Measurements from ENCODE around the gene LRMDA. TPM values are rescaled to one million over a fixed set of nuclear protein-coding genes. Genes with fewer than 3 reads are reported as not detected.

LRMDA gene
- total RNA-seq, 2 experiments from 2014 or later = not detected

- Histone ChIP-seq H3K36me3 (ENCODE audit: insufficient read depth, low read length) (no peaks in the 10 kb centered on the region), H3K4me1 (ENCODE audit: insufficient read depth, low read length) (no peaks in the 10 kb centered on the region), H3K9me3 (ENCODE audit: control insufficient read depth in 1 of 2, insufficient read depth in 1 of 2, low read length in 2 of 2) (no peaks in the 10 kb centered on the region), H3K27me3 (ENCODE audit: control insufficient read depth in 1 of 2, insufficient read depth in 2 of 2, low read length in 2 of 2) (no peaks in the 10 kb centered on the region), H3K4me3 (ENCODE audit: low read length) (no peak overlapping the region), H3K27ac (ENCODE audit: low read depth in 1 of 2, low read length in 2 of 2) (no peak overlapping the region)
- no peak for ATAC-seq (ENCODE audit: poor library complexity)
- ChIA-PET CTCF (no interaction called here), POLR2A (no interaction called here)
- Mint-ChIP-seq H3K27me3 (peaks cover 11% of the 10 kb centered on the region), H3K27ac (no peak overlapping the region), H3K4me1 (ENCODE audit: low read depth) (no peaks in the 10 kb centered on the region), H3K36me3 (ENCODE audit: low read depth) (no peaks in the 10 kb centered on the region), H3K4me3 (no peak overlapping the region), H3K9me3 (no peaks in the 10 kb centered on the region)
- DNase-seq = no peak
- TF ChIP-seq CTCF (IDR thresholded peaks at IDR 0.05) = no peak
- intact Hi-C loops (cut with DNase I, micrococcal nuclease) = no loop called here
These were observed 199.3 kb downstream of the LRMDA start for GRCh38 chr10:75630746-75631145.

- Mint-ChIP-seq H3K27ac (no peak overlapping the region), H3K36me3 (ENCODE audit: low read depth) (no peaks in the 10 kb centered on the region), H3K4me3 (no peak overlapping the region), H3K9me3 (no peaks in the 10 kb centered on the region), H3K4me1 (ENCODE audit: low read depth) (no peaks in the 10 kb centered on the region), H3K27me3 (peaks cover 16% of the 10 kb centered on the region)
- ChIA-PET POLR2A (no interaction called here), CTCF (no interaction called here)
- Histone ChIP-seq H3K27me3 (ENCODE audit: control insufficient read depth in 1 of 2, insufficient read depth in 2 of 2, low read length in 2 of 2) (no peaks in the 10 kb centered on the region), H3K9me3 (ENCODE audit: control insufficient read depth in 1 of 2, insufficient read depth in 1 of 2, low read length in 2 of 2) (no peaks in the 10 kb centered on the region), H3K27ac (ENCODE audit: low read depth in 1 of 2, low read length in 2 of 2) (no peak overlapping the region), H3K4me1 (ENCODE audit: insufficient read depth, low read length) (no peaks in the 10 kb centered on the region), H3K4me3 (ENCODE audit: low read length) (no peak overlapping the region), H3K36me3 (ENCODE audit: insufficient read depth, low read length) (no peaks in the 10 kb centered on the region)
- no peak for TF ChIP-seq CTCF (IDR thresholded peaks at IDR 0.05)
- intact Hi-C loops (cut with DNase I, micrococcal nuclease) = no loop called here
- DNase-seq = no peak
- no peak for ATAC-seq (ENCODE audit: poor library complexity)
These were observed 201.5 kb downstream of the LRMDA start for GRCh38 chr10:75632805-75633462.

GRCh38 chr10:75633568-75633967, 202.1 kb downstream of the LRMDA start:
- CTCF ChIA-PET = no interaction called here
- no peak overlapping the region for H3K27ac ChIP-seq (ENCODE audit: low read depth in 1 of 2, low read length in 2 of 2)
- peaks cover 16% of the 10 kb centered on the region for H3K27me3 Mint-ChIP-seq

More at GRCh38 chr10:75633568-75633967, 202.1 kb downstream of the LRMDA start:
- no peaks in the 10 kb centered on the region for H3K36me3 Mint-ChIP-seq (ENCODE audit: low read depth)
- intact Hi-C loops (cut with DNase I, micrococcal nuclease) = no loop called here
- ATAC-seq (ENCODE audit: poor library complexity) (no peak), DNase-seq (no peak)
- no peaks in the 10 kb centered on the region for H3K4me1 ChIP-seq (ENCODE audit: insufficient read depth, low read length)
- H3K27ac Mint-ChIP-seq = no peak overlapping the region
- H3K9me3 Mint-ChIP-seq = no peaks in the 10 kb centered on the region
- no peaks in the 10 kb centered on the region for H3K4me1 Mint-ChIP-seq (ENCODE audit: low read depth)
- POLR2A ChIA-PET = no interaction called here
- TF ChIP-seq CTCF (IDR thresholded peaks at IDR 0.05) = no peak
- no peaks in the 10 kb centered on the region for H3K27me3 ChIP-seq (ENCODE audit: control insufficient read depth in 1 of 2, insufficient read depth in 2 of 2, low read length in 2 of 2)
- H3K4me3 Mint-ChIP-seq = no peak overlapping the region
- H3K4me3 ChIP-seq (ENCODE audit: low read length) = no peak overlapping the region
- no peaks in the 10 kb centered on the region for H3K36me3 ChIP-seq (ENCODE audit: insufficient read depth, low read length)
- no peaks in the 10 kb centered on the region for H3K9me3 ChIP-seq (ENCODE audit: control insufficient read depth in 1 of 2, insufficient read depth in 1 of 2, low read length in 2 of 2)
